NCI-H2107 treated with DMSO at 0.1 percent for 48 hours (cell line): ENCODE results near the gene CFAP53.
A peak's percentile ranks its signal among the peaks of the same experiment; 100 is the strongest.
"Not testable (repeated sequence)": the region's sequence is repeated elsewhere in the genome, so short reads cannot be mapped to it uniquely, and the experiment has no call there.

ENCODE experiments used
- DNase-seq: peaks from one replicate; lab custom pipeline; 2025; ENCODE audit not compliant: unreplicated experiment; lab: John Stamatoyannopoulos, UW

Gene CFAP53

DNA sequence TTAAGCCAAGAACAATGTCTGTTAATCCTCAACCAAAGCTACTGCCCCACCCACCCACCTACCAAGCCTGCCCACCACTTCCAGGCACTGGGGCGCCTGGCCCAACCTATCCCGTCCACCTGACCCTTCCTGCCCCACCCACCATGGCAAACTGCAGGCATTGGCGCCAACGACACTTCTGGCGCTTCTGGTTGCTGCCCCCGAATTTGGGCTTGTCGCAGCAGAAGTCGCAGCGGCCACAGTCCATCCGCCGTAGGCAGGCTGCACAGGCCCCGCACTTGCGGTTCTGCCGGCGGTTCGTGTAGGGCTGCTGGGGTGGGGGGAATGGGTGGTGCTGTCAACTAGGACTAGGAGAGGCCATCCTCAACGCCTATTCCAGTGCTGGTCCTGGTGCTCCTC lies 7.7 kb upstream of the CFAP53 start:
- DNase-seq, result no peak

DNA sequence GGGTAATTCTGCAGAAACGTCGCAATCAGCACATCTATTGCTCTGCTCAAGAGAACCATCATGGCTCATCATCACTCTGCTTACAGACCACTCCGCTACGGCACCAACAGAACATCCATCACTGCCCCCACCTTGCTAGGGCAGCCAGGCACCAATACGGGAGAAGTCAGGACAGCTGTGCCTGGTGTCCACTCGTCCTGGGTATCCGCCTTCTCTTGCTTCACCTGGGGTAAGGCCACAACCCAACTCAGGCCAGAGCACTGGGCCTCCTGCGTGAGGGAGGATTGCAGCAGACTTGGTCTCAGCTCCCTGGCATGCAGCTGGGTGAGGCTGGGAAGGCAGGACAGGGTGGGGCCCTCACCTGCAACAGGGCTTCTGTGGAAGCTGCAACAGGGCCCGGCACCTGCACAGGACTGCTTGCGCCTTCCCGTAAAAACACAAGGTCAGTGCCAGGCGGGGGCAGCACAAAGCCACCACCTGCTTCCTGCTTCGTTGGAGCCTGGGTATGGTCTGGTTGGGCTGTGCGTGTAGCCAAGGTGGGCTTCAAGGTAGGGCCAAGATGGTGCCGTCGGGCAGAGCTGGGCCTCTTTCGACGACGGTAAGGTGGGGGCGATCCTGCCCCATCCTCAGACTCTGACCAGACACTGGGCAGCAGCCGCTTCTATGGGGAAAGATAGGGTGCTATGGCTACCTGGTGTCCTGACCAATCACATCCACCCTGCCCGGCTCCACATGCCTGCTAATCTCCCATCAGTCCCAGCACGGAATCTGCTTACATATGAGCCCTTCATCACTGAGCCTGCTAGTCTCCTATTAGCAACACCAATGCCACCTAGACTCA lies 7.1 kb upstream of the CFAP53 start:
- no peak for DNase-seq

DNA sequence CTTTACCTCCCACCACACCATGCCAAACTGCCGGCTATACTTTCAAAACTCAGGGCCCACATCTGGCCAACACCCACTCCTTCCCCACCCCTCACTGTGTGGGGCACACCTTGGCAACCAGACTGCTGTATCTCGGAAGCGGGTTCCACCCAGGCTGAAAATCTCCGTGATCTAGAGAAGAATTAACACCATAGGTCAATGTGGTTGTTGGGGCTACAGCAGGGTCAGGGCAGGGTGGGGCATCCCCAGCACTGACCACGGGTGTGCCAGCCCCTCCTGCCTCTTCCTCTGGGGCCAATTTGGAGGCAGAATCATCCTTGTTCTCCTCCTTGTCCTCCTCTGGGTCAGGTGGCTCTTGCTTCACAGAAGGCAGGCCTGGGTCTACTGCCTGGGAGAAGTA lies 6.3 kb upstream of the CFAP53 start:
- no peak for DNase-seq

DNA sequence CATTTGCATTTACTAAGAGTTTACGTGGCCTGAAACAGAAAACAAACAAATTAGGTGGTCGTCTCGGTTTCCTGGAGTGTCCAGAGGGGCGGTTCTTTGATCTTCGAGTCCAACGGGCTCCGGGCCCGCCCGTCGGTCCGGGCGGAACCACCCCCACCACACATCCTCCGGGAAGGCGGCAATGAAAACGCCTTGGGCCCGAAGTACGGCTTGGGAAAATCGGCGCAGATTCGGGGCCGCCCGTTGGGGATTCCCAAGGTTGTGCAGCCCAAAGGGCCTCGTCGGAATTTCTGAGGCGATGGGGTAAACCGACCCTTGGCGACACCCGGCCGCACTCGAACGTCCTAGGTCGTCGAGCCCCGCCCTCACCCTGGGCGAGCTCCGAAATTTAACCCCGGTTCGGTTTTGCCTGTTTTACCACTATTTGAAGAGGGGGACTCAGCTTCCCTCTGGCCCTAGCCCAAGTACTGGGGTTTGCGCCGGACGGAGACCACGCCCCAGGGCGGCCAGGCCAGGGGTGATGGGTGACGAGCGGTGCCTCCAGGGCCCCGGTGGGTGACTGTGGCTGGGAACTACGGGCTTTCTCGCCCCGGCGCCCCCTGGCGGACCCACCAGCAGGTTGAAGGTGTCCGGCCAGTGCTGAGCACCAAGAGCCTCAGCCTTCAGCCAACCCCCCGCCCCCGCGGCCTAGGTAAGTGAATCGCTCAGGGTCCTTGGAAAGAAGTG lies 1.9 kb upstream of the CFAP53 start:
- no peak for DNase-seq

DNA sequence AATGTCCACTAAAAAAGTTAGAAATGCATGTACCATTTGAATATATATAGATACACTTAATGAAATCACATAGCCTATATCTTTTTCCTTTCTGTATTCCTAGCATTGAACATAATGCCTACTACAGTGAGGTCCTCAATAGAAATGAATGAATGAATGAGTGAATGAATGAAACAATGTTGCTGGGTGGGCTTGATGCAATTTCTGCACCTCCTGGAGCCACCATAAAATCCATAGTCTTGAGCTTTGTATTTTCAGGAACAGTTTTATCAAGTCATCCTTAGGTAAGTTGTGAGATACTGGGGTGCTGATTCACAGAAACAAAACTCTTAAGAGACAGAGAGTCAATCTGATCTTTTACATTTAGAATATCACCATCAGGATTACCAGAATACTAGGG lies 3.3 kb downstream of the CFAP53 start:
- no peak for DNase-seq

DNA sequence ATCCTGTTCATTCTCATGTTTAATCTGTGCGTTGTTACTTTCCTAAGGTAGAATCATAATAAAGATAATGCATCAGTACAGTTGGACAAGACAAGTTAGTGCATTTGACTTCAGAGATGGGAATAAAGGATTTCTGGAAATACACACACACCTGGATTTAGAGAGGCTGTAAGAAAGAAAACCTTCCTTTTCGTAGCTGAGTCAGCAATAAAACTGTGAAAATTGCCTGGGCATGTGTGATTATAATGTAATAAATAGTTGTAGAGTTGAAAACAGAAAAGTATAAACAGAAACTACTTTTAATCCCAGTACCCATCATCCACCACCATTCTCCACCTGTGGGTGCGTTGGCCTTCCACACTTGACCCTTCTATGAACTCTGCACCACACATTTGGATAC lies 15.4 kb downstream of the CFAP53 start:
- no peak for DNase-seq

DNA sequence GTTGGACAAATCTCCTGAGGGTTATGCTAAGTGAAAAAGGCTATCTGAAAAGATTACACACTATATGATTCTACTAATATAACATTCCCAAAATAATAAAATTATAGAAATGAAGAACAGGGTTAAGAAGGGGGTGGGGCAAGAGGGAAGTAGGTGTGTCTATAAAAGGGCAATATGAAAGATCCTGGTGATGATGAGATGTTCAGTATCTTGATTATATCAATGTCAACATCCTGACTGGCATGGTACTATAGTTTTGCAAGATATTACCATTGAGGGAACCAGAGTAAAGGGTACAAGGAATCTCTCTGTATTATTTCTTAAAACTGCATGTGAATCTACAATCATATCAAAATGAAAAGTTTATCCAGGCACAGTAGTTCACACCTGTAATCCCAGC lies 16.7 kb downstream of the CFAP53 start:
- DNase-seq, result no peak

DNA sequence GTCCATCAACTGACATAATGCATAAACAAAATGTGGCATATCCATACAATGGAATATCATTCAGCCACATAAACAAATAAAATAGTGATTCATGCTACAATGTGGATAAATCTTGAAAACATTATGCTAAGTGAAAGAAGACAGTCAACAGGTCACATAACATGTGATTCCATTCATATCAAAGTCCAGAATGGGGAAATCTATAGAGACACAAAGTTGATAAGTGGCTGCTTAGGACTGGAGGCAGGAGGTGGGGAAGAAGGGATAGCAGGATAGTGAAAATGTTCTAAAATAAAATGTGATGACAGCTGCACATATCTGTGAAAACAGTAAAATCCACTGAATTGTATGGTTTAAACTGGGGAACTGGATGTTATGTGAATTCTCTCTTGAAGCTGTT lies 18.7 kb downstream of the CFAP53 start:
- no peak for DNase-seq

DNA sequence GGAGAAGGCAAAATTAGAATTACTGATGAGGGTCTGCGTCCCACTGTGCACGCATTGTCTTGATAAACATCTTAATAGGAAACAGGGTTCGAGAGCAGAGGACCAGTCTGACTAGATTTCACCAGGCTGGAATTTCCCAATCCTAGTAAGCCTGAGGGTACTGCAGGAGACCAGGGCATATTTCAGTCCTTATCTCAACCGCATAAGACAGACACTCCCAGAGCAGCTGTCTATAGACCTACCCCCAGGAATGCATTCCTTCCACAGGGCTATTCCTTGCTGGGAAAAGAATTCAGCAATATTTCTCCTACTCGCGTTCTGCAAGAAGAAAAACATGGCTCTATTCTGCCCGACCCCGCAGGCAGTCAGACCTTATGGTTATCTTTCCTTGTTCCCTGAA lies 24.5 kb downstream of the CFAP53 start:
- DNase-seq, result not testable (repeated sequence)

DNA sequence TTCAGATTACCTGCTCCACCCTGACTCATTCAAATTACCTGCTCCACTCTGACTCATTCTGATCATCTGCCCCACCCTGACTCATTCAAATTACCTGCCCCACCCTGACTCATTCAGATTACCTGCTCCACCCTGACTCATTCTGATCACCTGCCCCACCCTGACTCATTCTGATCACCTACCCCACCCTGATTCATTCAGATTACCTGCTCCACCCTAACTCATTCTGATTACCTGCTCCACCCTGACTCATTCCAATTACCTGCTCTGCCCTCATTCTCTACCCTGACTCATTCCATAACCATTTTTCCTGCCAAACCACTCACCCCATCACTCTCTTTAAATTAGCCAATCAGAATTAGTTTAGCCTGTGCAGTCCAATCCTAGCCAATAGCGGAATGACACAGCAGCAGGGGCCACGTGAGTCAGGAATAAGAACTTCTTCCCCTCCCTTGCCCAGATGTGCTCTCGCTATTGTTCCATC lies 26.2 kb downstream of the CFAP53 start:
- no peak for DNase-seq

DNA sequence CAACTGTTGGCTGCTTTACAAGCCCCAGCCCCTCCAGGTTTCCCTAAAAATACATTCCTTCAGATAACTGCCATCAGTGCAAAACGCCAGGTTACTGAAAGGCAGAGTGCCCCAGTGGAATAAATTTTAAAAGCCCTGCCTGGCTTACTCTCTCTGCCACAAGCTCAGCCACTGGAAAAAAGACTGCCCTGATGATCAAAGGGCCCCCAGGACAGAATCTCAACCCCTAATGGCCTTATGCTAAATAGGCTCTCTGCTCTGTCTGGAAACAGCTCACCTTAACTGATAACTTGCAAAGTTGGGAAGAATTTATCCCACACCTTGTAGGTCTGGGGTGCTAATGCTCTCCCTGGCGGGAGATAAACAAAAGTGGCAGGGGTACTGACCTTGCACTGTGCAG lies 33.9 kb downstream of the CFAP53 start:
- no peak for DNase-seq

DNA sequence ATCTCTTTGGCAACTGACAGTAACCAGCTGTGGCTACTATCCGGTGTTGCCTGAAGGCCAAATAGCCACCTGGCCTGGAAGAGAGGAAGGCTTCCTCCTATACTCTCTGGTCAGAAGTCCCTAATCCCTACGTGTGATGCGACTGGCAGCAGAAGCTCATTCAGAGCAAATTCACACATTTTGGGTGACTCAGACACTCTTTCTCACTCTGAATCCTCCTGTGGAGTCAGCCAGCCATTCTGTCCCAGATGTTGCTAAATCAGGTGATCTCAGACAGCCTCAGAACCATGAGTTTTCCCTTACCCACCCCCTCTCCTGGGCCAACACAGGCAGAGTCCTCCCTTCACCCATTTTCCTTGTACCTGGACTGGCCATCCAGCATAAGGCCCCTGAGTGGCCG lies 34.7 kb downstream of the CFAP53 start:
- no peak for DNase-seq

DNA sequence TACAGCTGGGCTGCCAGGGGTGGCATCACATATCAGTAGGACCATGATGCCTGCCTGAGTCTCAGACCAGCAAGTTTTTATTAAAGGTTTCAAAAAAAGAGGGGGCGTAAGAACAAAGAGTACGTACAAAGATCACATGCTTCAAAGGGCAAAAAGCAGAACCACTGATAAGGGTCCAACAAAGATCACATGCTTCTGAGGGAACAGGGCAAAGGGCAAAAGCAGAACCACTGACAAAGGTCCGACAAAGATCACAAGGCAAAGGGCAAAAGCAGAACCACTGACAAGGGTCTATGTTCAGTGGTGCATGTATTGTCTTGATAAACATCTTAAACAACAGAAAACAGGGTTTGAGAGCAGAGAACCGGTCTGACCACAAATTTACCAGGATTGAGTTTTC lies 46.0 kb downstream of the CFAP53 start:
- not testable (repeated sequence) for DNase-seq

DNA sequence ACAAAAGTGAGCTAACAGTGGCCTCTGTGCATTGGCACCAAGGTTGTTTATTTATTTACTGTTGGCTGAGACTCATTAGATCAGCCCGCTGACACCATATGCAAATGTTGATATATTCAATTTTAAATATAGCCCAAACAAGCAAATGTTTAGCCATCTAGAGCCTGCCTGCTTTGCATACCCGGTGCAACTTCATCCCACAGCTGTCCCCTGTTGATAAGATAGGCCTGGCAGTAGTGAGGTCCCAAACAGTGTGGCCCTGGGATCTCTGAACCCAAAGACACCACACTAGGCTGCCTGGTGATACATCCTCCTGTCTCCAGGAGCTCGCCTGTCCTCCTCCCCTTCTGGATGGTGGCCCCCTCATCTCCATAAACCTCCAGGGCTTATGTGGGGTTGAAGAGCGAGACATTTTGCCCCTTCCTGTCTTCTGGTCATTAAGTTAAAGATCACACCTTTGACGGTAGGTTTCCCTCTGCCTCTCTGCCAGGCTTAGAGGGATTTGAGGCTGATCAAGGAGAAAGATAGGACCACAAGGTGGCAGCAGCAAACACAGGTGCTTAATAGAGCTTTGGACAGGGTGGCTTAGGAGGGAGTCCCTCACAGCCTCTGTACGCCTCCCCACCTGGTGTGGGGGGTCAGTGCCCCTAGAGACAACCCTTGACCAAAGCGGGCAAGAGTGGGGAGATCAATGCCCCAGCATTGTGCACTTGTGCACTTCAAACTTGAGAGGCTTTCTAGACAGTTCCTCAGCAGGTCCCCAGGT lies 47.7 kb downstream of the CFAP53 start:
- DNase-seq, result no peak

DNA sequence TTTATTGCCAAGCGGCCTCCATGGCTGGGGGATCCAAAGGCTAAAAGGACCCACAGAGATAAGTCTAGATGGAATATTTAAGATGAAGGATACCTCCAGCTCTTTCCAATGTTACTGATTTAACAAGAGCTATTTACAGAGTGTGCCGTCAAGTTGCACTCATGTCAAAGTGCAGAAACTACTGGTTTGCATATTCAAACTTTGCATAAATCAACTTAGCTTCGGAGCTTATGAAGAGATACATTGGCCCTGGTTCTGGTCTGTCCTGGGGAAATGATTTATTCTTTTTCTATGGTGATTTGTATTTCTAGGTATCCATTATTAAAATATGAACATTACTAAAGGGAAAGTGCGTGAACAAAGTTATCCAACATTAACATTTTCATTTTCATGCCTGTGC lies 57.0 kb downstream of the CFAP53 start:
- no peak for DNase-seq

DNA sequence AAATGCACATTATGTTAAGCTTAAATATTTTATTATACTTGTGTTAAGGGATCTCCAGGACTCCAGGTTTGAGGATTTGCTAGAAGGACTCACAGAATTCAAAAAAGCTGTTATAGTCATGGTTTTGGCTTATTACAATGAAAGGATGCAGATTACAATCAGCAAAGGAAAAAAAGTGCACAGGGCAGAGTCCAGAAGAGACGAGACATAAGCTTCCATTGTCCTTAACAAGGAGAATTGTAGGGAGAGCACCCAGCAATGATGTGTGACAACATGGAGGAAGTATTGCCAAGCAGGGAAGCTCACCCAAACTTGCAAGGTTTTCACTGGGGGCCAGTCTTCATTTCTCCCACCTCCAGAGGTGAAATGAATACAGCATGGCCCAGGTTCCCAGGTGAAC lies 58.6 kb downstream of the CFAP53 start:
- DNase-seq, result no peak

DNA sequence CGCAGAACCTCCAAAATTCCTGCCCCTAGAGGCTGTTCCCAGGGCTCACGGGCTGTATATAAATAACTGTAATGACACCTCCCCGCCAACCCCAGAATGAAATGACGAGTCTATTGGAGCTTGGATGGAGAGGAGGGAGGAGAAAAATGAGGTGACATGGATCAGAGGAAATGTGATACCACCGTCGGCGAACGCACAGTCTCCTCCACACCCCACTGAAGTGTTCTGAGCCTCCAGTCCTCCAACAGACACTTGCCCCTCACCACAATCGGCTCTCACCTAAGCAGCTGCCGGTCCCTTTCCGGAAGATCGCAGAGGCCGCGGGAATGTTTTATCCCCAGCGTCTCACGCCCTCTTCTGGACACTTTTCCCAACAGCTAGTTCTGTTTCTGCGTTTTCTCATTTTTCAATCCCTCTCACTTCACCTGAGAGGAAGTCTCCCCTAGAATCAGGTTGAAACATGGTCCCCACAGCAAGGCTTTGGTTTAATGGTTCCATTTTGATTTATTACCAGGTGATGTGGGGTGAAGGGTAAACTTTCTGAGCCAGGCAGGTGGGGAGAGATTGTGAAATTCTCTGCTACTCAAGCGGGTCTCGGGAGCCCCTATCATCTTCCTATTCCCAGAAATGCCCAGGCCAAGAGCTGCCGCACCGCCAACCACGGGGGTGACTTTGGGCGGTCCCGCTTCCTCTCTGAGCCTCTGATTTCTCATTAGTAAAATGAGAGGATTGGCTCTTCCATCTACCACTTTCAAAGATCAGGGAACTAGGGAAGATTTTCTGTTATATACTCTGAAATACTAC lies 62.3 kb downstream of the CFAP53 start:
- DNase-seq, result peak; percentile 94

DNA sequence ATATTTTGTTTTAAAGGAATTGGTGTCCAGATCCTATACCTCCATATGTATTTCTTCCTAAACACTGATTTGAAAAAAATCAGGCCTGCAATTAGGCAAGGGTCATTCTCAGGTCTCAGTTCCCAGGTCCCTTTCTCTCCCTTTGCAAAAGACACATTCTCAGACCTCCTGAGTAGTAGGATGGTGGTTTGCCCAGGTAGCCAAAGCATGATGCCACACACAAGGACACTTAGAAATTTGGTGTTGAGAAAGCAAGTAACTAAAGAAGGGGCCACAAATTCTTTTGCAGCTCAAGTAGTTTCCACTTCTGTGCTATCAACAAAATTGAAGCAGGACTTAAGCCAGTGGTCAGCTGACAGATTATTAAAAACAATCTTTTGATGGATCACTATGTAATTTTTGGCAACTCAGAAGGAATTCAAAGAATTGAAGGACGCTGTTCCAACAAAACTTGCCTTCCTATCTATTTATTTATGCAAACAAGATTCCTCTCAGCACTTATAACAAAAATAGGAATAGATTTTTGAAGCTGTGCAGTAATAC lies 64.7 kb downstream of the CFAP53 start:
- no peak for DNase-seq

DNA sequence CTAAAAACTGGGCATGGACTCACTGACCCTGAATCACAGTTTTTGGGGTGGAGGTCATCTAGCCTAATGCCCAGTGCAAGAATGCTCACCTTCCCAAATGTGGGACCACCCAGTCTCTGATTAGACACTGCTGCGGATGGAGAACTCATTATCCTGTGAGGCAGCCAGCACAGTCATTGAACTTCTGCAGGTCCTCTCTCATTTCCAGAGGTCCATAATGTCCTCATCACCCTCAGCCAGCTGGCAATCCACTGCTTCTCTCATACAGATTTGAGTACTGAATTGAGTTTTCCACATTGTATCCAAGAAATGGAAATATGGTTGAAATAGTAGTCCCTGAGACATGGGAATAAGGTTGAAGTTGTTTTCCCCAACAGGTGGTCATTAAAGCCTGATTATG lies 66.4 kb downstream of the CFAP53 start:
- DNase-seq, result no peak

DNA sequence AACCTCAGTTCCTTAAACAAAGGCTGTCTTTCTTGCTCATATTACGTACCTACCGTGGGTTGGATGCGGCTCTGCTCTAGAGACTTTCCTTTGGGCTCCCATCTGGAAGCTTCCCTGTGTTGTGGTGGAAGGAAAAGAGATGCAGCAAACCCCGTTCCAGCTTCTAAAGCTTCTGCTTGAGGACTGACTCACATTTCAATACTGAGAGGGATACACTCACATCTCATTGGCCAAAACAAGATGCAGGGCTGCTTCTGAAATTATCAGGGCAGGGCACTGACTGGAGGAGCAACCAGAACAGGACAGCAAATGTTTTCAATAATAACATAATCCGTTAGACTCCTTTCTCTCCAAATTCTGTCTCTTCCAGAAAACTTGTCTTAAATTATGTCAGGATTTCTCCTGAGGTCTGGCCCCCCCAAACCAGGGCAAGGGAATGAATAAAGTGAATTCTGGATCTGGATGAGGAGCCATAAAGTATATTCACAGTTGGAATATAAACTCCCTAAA lies 66.9 kb downstream of the CFAP53 start:
- DNase-seq, result no peak
